HG03432 (cell line): ENCODE measurements around the gene MACROD2.
A peak's percentile ranks its signal among the peaks of the same experiment; 100 is the strongest.

Experiments
- ATAC-seq: cut with Tn5 transposase; IDR thresholded peaks from one replicate; pipeline ENCODE4 v1.9.1; 2021; ENCODE audit warnings: mild to moderate bottlenecking, moderate library complexity; ENCODE audit not compliant: unreplicated experiment

Gene MACROD2

GRCh38 chr20:14727485-14728150, 732.3 kb downstream of the MACROD2 start:
- ATAC-seq: no peak

GRCh38 chr20:14729390-14729789, 734.1 kb downstream of the MACROD2 start:
- no peak for ATAC-seq

- no peak for ATAC-seq
Measured at GRCh38 chr20:14732343-14732742, 737.0 kb downstream of the MACROD2 start.

GRCh38 chr20:14732996-14733395, 737.7 kb downstream of the MACROD2 start:
- ATAC-seq: no peak

- no peak for ATAC-seq
Measured at GRCh38 chr20:14740380-14740779, 745.1 kb downstream of the MACROD2 start.

- ATAC-seq: no peak
Measured at GRCh38 chr20:14741616-14742015, 746.3 kb downstream of the MACROD2 start.

- ATAC-seq: peak; percentile 92
Measured at GRCh38 chr20:14744723-14745122, 749.4 kb downstream of the MACROD2 start.

GRCh38 chr20:14745830-14746229, 750.5 kb downstream of the MACROD2 start:
- ATAC-seq: no peak

- no peak for ATAC-seq
Measured at GRCh38 chr20:14751191-14751590, 755.9 kb downstream of the MACROD2 start.

- ATAC-seq: no peak
Measured at GRCh38 chr20:14757728-14758127, 762.4 kb downstream of the MACROD2 start.

- no peak for ATAC-seq
Measured at GRCh38 chr20:14758356-14758755, 763.0 kb downstream of the MACROD2 start.

- ATAC-seq: no peak
Measured at GRCh38 chr20:14759979-14760378, 764.7 kb downstream of the MACROD2 start.

GRCh38 chr20:14761903-14762302, 766.6 kb downstream of the MACROD2 start:
- ATAC-seq: no peak

- ATAC-seq: no peak
Measured at GRCh38 chr20:14764511-14765369, 769.4 kb downstream of the MACROD2 start.

GRCh38 chr20:14765370-14765701, 770.0 kb downstream of the MACROD2 start:
- ATAC-seq: no peak

GRCh38 chr20:14773486-14773885, 778.2 kb downstream of the MACROD2 start:
- ATAC-seq: no peak

- no peak for ATAC-seq
Measured at GRCh38 chr20:14775778-14776177, 780.5 kb downstream of the MACROD2 start.

GRCh38 chr20:14777591-14777990, 782.3 kb downstream of the MACROD2 start:
- ATAC-seq: no peak

GRCh38 chr20:14778096-14778495, 782.8 kb downstream of the MACROD2 start:
- no peak for ATAC-seq

- no peak for ATAC-seq
Measured at GRCh38 chr20:14778875-14779274, 783.6 kb downstream of the MACROD2 start.

- no peak for ATAC-seq
Measured at GRCh38 chr20:14780508-14780907, 785.2 kb downstream of the MACROD2 start.

- no peak for ATAC-seq
Measured at GRCh38 chr20:14782731-14783130, 787.4 kb downstream of the MACROD2 start.
